HG03571 (cell line): ENCODE results near the gene TAF6.
A peak's percentile ranks its signal among the peaks of the same experiment; 100 is the strongest.

Experiments
- ATAC-seq: cut with Tn5 transposase; IDR thresholded peaks from one replicate; pipeline ENCODE4 v1.9.1; 2021; ENCODE audit not compliant: unreplicated experiment

Gene TAF6

GRCh38 chr7:100119072-100119969 lies at the start of gene TAF6, which contains the start of gene CNPY4:
TAF6 (minus strand) TSS chr7:100119358; CDS start chr7:100114209, 5,149 bp downstream.
CNPY4 (plus strand) TSS chr7:100119634; CDS start chr7:100119745, 111 bp downstream.
- ATAC-seq, result peak; percentile 55

DNA sequence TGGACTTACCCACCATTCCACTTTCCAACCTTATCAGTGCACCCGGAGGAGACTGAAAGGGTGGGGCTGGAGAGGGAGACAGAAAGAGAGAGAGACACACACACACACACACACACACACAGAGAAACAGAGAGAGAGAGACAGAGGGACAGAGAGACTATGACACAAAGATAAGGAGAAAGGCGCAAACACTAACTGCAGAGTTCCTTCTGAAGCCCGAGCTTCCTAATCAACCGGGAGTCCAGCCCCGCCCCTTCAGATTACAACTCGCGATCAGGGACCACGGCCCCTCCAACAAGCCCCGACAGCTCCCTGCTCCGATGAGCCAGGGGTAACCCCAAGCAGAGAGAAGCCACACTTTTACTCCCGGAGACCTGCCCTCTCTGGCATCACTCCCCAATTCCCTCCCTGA lies 48.8 kb upstream of the TAF6 start:
- no peak for ATAC-seq

DNA sequence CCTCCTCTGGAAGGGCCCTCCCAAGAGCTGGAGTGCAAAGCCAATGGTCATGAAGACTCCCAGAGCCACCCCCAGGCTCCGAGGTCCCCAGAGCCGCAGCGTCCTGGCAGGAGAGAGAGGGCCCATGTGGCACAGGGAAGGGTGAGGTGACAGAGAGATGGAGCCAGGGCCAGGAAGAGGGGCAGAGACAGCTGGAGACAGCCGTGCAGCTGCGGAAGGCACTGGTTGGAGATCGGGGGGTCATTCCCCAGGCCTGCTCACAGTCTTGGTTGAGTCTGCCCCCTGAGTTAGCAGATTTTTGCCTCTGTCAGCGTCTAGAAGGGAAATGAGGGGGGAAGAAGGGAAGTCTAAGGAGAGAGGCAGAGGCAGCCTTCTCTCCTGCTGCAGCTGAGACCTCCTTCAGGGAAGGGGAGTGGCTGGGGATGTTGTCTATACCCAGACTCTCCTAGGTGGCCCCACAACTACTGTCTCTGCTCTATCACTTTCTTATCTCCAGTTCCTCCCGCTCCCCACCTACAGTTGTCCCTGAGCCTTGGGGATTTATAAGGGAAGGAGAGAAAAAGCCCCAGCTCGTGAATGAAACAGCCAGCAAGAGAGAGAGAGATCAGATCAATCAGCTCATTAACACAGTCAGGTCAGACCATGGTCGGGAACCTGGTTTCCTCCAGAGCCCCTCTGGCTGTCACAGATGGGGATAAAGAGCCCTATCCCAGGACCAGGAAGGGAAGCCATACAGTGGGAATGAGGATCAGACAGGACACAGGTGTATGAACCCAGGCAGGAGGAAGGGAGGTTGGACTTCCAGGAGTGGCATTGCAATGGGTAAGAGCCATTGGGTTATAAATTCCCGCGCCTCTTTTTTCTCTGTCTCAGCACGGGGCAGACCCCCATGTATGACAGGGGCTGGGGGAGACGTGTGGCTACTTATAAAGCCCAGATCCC lies 48.1 kb upstream of the TAF6 start:
- no peak for ATAC-seq

GRCh38 chr7:100166317-100166940 lies 47.3 kb upstream of the TAF6 start:
- no peak for ATAC-seq

- ATAC-seq, result no peak
Measured at GRCh38 chr7:100163871-100164270, 44.7 kb upstream of the TAF6 start.

GRCh38 chr7:100163006-100163531 lies 43.9 kb upstream of the TAF6 start:
- ATAC-seq, result no peak

- no peak for ATAC-seq
Measured at GRCh38 chr7:100160067-100160466, 40.9 kb upstream of the TAF6 start.

GRCh38 chr7:100159099-100159623 lies 40.0 kb upstream of the TAF6 start:
- no peak for ATAC-seq

- peak; percentile 67 for ATAC-seq
Measured at GRCh38 chr7:100158229-100159098, 39.3 kb upstream of the TAF6 start, which contains the start of gene TRAPPC14. TRAPPC14 (minus strand) TSS chr7:100158723; CDS start chr7:100158499, 224 bp downstream.

GRCh38 chr7:100157334-100158228 lies 38.4 kb upstream of the TAF6 start:
- no peak for ATAC-seq

DNA sequence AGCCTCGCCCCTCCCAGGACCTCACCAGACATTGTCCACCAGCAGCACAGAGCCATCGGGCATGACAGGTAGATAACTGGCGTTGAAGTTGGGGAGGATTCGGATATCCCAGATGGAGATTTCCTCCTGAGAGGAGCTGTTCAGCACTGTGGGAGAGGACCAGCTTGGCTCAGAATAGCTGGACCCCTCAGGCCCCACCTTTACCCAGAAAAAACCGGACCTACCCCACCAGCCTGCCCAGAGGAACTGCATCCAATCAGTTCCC lies 37.8 kb upstream of the TAF6 start:
- ATAC-seq, result no peak

- ATAC-seq, result no peak
Measured at GRCh38 chr7:100156331-100157068, 37.3 kb upstream of the TAF6 start.

GRCh38 chr7:100155553-100156317 lies 36.6 kb upstream of the TAF6 start:
- no peak for ATAC-seq

DNA sequence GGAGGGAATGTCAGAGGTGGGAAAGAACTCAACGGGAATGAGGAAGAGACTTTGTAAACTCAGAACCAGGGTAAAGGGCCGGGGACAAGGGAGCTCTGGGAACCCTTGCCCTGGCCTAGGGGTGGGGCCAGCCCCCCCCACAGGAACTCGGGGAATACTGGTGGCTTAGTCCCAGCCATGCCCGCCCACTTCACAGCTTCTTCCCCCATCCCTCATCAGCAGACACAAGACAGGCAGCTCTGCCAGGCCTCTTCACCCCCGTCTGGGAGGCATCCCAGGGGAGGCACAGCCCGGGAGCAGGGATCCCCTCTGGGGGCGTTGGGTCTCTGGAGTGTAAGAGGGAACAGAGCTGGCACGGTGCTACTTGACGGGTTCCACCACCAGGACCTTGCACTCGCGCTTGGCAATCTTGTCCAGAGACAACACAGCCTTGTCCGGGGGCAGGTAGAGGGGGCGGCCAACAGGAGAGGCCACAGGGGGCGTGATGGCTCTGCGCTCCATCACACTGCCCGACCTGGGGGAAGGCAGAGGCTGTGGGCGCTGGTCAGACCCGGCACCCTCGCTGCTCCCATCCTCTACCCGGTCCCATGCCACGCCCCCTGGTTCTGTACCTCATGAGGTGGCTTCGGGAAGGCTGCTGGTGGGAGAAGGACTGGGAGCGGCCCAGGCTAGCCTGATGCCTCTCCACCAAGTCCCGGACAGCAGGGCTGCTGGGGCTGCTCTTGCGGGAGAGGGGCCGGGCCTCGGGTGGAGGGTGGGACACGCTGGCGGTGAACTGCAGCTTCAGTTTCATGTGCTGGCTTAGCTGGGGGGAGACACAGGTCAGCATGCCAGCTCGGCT lies 35.7 kb upstream of the TAF6 start:
- ATAC-seq, result no peak

GRCh38 chr7:100153708-100154535 lies 34.8 kb upstream of the TAF6 start:
- ATAC-seq, result no peak
